ENCODE data around the gene TBC1D22A. TPM values are rescaled to one million over a fixed set of nuclear protein-coding genes. Genes with fewer than 3 reads are reported as not detected.

TBC1D22A gene
- polyA plus RNA-seq, 1 donor (not counting 4 experiments of a cell fraction or from before 2014, with no cell fraction given), result 20.9 TPM

GRCh38 chr22:46851941-46852340, 89.5 kb downstream of the TBC1D22A start:
- Histone ChIP-seq H3K79me2 (ENCODE audit: control insufficient read depth, insufficient read depth, low read length) (peaks cover 52% of the 10 kb centered on the region), H3K4me2 (ENCODE audit: control insufficient read depth, extremely low read depth, insufficient read depth, low read depth, low read length) (no peak overlapping the region), H3K27ac (ENCODE audit: control insufficient read depth, insufficient read depth, low read length) (no peak overlapping the region), H3K4me1 (ENCODE audit: control insufficient read depth, extremely low read depth, insufficient read depth, low read length) (no peaks in the 10 kb centered on the region), H3K27me3 (ENCODE audit: control insufficient read depth, extremely low read depth, insufficient read depth, low read length) (no peaks in the 10 kb centered on the region), H3K9me1 (ENCODE audit: control insufficient read depth, extremely low read depth, insufficient read depth, low read length) (peaks cover 3% of the 10 kb centered on the region), H3K9me3 (ENCODE audit: control insufficient read depth, low read depth, low read length) (no peaks in the 10 kb centered on the region), H3K9ac (ENCODE audit: control insufficient read depth, extremely low read depth, insufficient read depth, low read length) (no peak overlapping the region), H2AFZ (ENCODE audit: control insufficient read depth, low read length) (no peak overlapping the region), H4K20me1 (ENCODE audit: control insufficient read depth, extremely low read depth, insufficient read depth, low read length) (no peaks in the 10 kb centered on the region), H3K4me3 (ENCODE audit: control insufficient read depth in 2 of 3, extremely low read depth in 1 of 3, insufficient read depth in 2 of 3, low read depth in 1 of 3, low read length in 3 of 3) (no peak overlapping the region), H3K36me3 (ENCODE audit: control insufficient read depth in 2 of 2, extremely low read depth in 1 of 2, insufficient read depth in 2 of 2, low read length in 2 of 2) (peaks cover 3 to 5% of the 10 kb centered on the region in 2 experiments)
- DNase-seq (ENCODE audit: low read depth, low spot score) (no peak), FAIRE-seq (no peak)
- no peak for TF ChIP-seq CTCF (optimal IDR thresholded peaks at IDR 0.05 in 1 of 3, IDR thresholded peaks at IDR 0.05 in 1 of 3, conservative IDR thresholded peaks at IDR 0.05 in 1 of 3; ENCODE audit: extremely low read depth in 1 of 3, insufficient read depth in 2 of 3, low read length in 3 of 3)
- dilution Hi-C loops (cut with MboI; ENCODE audit: extremely low pct_ligation_motif_present, low sequenced_read_pairs), result no loop called here

GRCh38 chr22:46852771-46853170, 90.3 kb downstream of the TBC1D22A start:
- DNase-seq (ENCODE audit: low read depth, low spot score) (no peak), FAIRE-seq (no peak)
- Histone ChIP-seq H4K20me1 (ENCODE audit: control insufficient read depth, extremely low read depth, insufficient read depth, low read length) (no peaks in the 10 kb centered on the region), H3K36me3 (ENCODE audit: control insufficient read depth in 2 of 2, extremely low read depth in 1 of 2, insufficient read depth in 2 of 2, low read length in 2 of 2) (peaks cover 3 to 5% of the 10 kb centered on the region in 2 experiments), H3K27ac (ENCODE audit: control insufficient read depth, insufficient read depth, low read length) (no peak overlapping the region), H3K4me2 (ENCODE audit: control insufficient read depth, extremely low read depth, insufficient read depth, low read depth, low read length) (no peak overlapping the region), H3K9ac (ENCODE audit: control insufficient read depth, extremely low read depth, insufficient read depth, low read length) (no peak overlapping the region), H3K9me3 (ENCODE audit: control insufficient read depth, low read depth, low read length) (no peaks in the 10 kb centered on the region), H2AFZ (ENCODE audit: control insufficient read depth, low read length) (no peak overlapping the region), H3K9me1 (ENCODE audit: control insufficient read depth, extremely low read depth, insufficient read depth, low read length) (peaks cover 3% of the 10 kb centered on the region), H3K4me3 (ENCODE audit: control insufficient read depth in 2 of 3, extremely low read depth in 1 of 3, insufficient read depth in 2 of 3, low read depth in 1 of 3, low read length in 3 of 3) (no peak overlapping the region), H3K27me3 (ENCODE audit: control insufficient read depth, extremely low read depth, insufficient read depth, low read length) (no peaks in the 10 kb centered on the region), H3K4me1 (ENCODE audit: control insufficient read depth, extremely low read depth, insufficient read depth, low read length) (no peaks in the 10 kb centered on the region), H3K79me2 (ENCODE audit: control insufficient read depth, insufficient read depth, low read length) (peaks cover 44% of the 10 kb centered on the region)
- dilution Hi-C loops (cut with MboI; ENCODE audit: extremely low pct_ligation_motif_present, low sequenced_read_pairs), result no loop called here
- no peak for TF ChIP-seq EZH2 (IDR thresholded peaks at IDR 0.05; ENCODE audit: low read length)
- no peak for TF ChIP-seq CTCF (optimal IDR thresholded peaks at IDR 0.05 in 1 of 3, IDR thresholded peaks at IDR 0.05 in 1 of 3, conservative IDR thresholded peaks at IDR 0.05 in 1 of 3; ENCODE audit: extremely low read depth in 1 of 3, insufficient read depth in 2 of 3, low read length in 3 of 3)

Measured in keratinocyte (primary cell).